KMS-11 (cell line): Measurements from ENCODE around the gene DAB2IP.

Experiments used
- H2AFZ ChIP-seq: fragments of 200-600 bp; sonication (generic); 2 replicates; pipeline ENCODE4 v1.6.1; 2016; ENCODE audit warnings: antibody characterized with exemption, mixed run types, low read depth
- H3K27ac ChIP-seq: fragments of 200-600 bp; sonication (generic); 2 replicates; pipeline ENCODE4 v1.6.1; 2016; ENCODE audit warnings: mild to moderate bottlenecking, mixed run types
- H3K27me3 ChIP-seq: fragments of 200-600 bp; sonication (generic); 2 replicates; pipeline ENCODE4 v1.6.1; 2017; ENCODE audit warnings: mild to moderate bottlenecking, low read depth, mixed run types, moderate library complexity; ENCODE audit not compliant: insufficient read depth
- H3K36me3 ChIP-seq: fragments of 200-600 bp; sonication (generic); 2 replicates; pipeline ENCODE4 v1.6.1; 2017; ENCODE audit warnings: mild to moderate bottlenecking, mixed run types; ENCODE audit not compliant: insufficient read depth
- H3K4me1 ChIP-seq: fragments of 200-600 bp; sonication (generic); 2 replicates; pipeline ENCODE4 v1.6.1; 2016; ENCODE audit warnings: mild to moderate bottlenecking, low read depth, mixed run types; ENCODE audit not compliant: poor library complexity, severe bottlenecking
- H3K4me2 ChIP-seq: fragments of 200-600 bp; sonication (generic); 2 replicates; pipeline ENCODE4 v1.7.0; 2016; ENCODE audit warnings: mild to moderate bottlenecking, mixed run types
- H3K4me3 ChIP-seq: fragments of 200-600 bp; sonication (generic); IDR thresholded peaks from 2 replicates; pipeline ENCODE4 v1.6.1; 2017; ENCODE audit warnings: low read depth, low read length, mixed read lengths; ENCODE audit not compliant: insufficient read depth
- H3K79me2 ChIP-seq: fragments of 200-600 bp; sonication (generic); 2 replicates; pipeline ENCODE4 v1.6.1; 2016; ENCODE audit warnings: low read depth, mixed run types; ENCODE audit not compliant: insufficient read depth
- H3K9ac ChIP-seq: fragments of 200-600 bp; sonication (generic); 2 replicates; pipeline ENCODE4 v1.6.1; 2016; ENCODE audit warnings: mild to moderate bottlenecking, mixed run types
- H4K20me1 ChIP-seq: fragments of 200-600 bp; sonication (generic); 2 replicates; pipeline ENCODE4 v1.6.1; 2016; ENCODE audit warnings: mild to moderate bottlenecking, mixed run types; ENCODE audit not compliant: insufficient read depth
- TF ChIP-seq, protein P1 (sequence below): fragments of 200-600 bp; sonication (generic); conservative IDR thresholded peaks from 2 replicates; pipeline ENCODE4 v1.6.1; 2017; ENCODE audit warnings: low read depth, mild to moderate bottlenecking, antibody characterized with exemption, low read length, moderate library complexity, mixed read lengths

The DAB2IP gene

DNA sequence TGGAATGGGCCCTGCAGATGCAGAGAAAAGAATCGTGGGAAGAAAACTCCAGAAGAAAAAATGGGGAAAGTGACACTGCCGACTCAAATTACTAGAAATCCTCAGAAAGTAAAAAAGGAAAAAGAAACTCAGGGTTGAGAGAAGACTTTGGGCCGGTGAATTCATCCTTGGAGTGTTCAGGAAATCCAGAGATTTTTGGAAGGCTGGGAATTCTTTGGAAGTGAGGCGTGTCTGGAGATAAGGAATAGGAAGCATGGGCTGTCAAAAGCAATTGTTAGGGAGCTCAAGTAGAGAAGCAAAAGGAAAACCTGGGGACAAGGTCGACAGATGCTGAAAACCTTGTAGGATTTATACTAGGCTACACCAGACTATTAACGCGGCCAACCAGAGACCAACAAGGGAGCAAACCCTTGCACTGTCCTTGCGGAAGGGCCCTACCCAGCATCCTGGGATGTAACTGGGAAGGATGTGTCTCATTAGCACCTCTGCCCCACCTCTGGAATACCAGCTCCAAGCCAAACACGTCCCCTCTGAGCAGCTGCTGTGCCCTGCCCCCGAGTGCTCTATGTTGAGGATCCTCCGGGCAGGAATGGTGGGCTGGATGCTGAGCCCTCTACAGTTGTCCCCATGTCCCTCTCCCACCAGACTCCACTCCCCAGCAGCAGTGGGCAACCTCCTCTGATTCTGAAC lies 11.6 kb downstream of the DAB2IP start:
- Histone ChIP-seq H3K79me2 (no peaks in the 10 kb centered on the region), H3K4me1 (no peaks in the 10 kb centered on the region), H3K27me3 (no peaks in the 10 kb centered on the region), H3K9ac (no peak overlapping the region), H4K20me1 (no peaks in the 10 kb centered on the region), H3K36me3 (no peaks in the 10 kb centered on the region), H2AFZ (no peak overlapping the region), H3K4me2 (no peak overlapping the region), H3K4me3 (no peak overlapping the region), H3K27ac (no peak overlapping the region)
- TF ChIP-seq, protein P1, sequence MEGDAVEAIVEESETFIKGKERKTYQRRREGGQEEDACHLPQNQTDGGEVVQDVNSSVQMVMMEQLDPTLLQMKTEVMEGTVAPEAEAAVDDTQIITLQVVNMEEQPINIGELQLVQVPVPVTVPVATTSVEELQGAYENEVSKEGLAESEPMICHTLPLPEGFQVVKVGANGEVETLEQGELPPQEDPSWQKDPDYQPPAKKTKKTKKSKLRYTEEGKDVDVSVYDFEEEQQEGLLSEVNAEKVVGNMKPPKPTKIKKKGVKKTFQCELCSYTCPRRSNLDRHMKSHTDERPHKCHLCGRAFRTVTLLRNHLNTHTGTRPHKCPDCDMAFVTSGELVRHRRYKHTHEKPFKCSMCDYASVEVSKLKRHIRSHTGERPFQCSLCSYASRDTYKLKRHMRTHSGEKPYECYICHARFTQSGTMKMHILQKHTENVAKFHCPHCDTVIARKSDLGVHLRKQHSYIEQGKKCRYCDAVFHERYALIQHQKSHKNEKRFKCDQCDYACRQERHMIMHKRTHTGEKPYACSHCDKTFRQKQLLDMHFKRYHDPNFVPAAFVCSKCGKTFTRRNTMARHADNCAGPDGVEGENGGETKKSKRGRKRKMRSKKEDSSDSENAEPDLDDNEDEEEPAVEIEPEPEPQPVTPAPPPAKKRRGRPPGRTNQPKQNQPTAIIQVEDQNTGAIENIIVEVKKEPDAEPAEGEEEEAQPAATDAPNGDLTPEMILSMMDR: no peak

GRCh38 chr9:121663591-121663990 lies 12.2 kb downstream of the DAB2IP start:
- no peak overlapping the region for H3K9ac ChIP-seq

GRCh38 chr9:121666294-121666693 lies 14.9 kb downstream of the DAB2IP start:
- Histone ChIP-seq H3K27ac (no peak overlapping the region), H2AFZ (no peak overlapping the region), H3K36me3 (no peaks in the 10 kb centered on the region), H3K4me2 (no peak overlapping the region), H3K27me3 (no peaks in the 10 kb centered on the region), H3K79me2 (no peaks in the 10 kb centered on the region), H4K20me1 (no peaks in the 10 kb centered on the region), H3K9ac (no peak overlapping the region), H3K4me3 (no peak overlapping the region), H3K4me1 (no peaks in the 10 kb centered on the region)
- TF ChIP-seq, protein P1: no peak

More at GRCh38 chr9:121663591-121663990, 12.2 kb downstream of the DAB2IP start:
- no peak overlapping the region for H2AFZ ChIP-seq
- no peaks in the 10 kb centered on the region for H3K36me3 ChIP-seq
- no peaks in the 10 kb centered on the region for H3K4me1 ChIP-seq
- no peaks in the 10 kb centered on the region for H4K20me1 ChIP-seq
- H3K27me3 ChIP-seq: no peaks in the 10 kb centered on the region
- H3K4me2 ChIP-seq: no peak overlapping the region
- no peaks in the 10 kb centered on the region for H3K79me2 ChIP-seq
- TF ChIP-seq, protein P1: no peak
- H3K4me3 ChIP-seq: no peak overlapping the region
- H3K27ac ChIP-seq: no peak overlapping the region

GRCh38 chr9:121667214-121667613 lies 15.8 kb downstream of the DAB2IP start:
- Histone ChIP-seq H3K4me2 (no peak overlapping the region), H4K20me1 (no peaks in the 10 kb centered on the region), H2AFZ (no peak overlapping the region), H3K4me3 (no peak overlapping the region), H3K4me1 (no peaks in the 10 kb centered on the region), H3K9ac (no peak overlapping the region), H3K79me2 (no peaks in the 10 kb centered on the region), H3K27ac (no peak overlapping the region), H3K36me3 (no peaks in the 10 kb centered on the region), H3K27me3 (no peaks in the 10 kb centered on the region)
- TF ChIP-seq, protein P1: no peak
